HCT116 (cell line): Measurements from ENCODE around the gene FRMD4B. TPM values are rescaled to one million over a fixed set of nuclear protein-coding genes. Genes with fewer than 3 reads are reported as not detected.

ENCODE experiments used
- ATAC-seq: fragments of 200-7000 bp; cut with Tn5 transposase; 2 replicates; pipeline ENCODE4 v1.9.1; 2020; ENCODE audit warnings: mild to moderate bottlenecking, moderate library complexity
- BruUV-seq: library from RNA; stranded (reverse); fragments of 400-500 nt; replicated peaks from 2 replicates; lab custom pipeline; 2021; lab: Mats Ljungman, UMichigan
- CTCF ChIA-PET: fragments of 300-600 bp; sonication (Branson Sonifier 250); formaldehyde crosslinking; loops from one replicate; lab custom pipeline; 2021; ENCODE audit warnings: antibody characterized with exemption; lab: Charles Lee
- POLR2A ChIA-PET: fragments of 300-600, 350-600 bp; sonication (Branson Sonifier 250); formaldehyde crosslinking; loops from one replicate; lab custom pipeline; 2021; ENCODE audit warnings: antibody characterized with exemption; lab: Charles Lee
- RAD21 ChIA-PET, 2 experiments: fragments of 300-600 bp; sonication (Branson Sonifier 250); formaldehyde crosslinking; loops; one replicate each; lab custom pipeline; 2023; ENCODE audit warnings: low total read pairs in 2 of 2; ENCODE audit not compliant: uncharacterized antibody in 2 of 2, unreplicated experiment in 2 of 2, low non-redundant PET in 1 of 2; lab: Charles Lee
- DNase-seq: peaks from one replicate; pipeline ENCODE4 v3.0.0-alpha.2; 2010; ENCODE audit warnings: low read depth, low spot score
- H2AFZ ChIP-seq: fragments of 200-600 bp; shearing (Covaris generic), sonication (generic); 2 replicates; pipeline ENCODE4 v1.6.1; 2017; ENCODE audit warnings: low read depth, mixed run types, mixed read lengths, antibody characterized with exemption, low read length; ENCODE audit not compliant: poor library complexity, severe bottlenecking
- H3K27ac ChIP-seq: 2 replicates; pipeline ENCODE4 v1.5.1; 2012; ENCODE audit warnings: low read depth, low read length
- H3K27me3 ChIP-seq: fragments of 200-600 bp; sonication (generic); 2 replicates; pipeline ENCODE4 v1.6.1; 2016; ENCODE audit warnings: mixed run types, low read length, mixed read lengths; ENCODE audit not compliant: insufficient read depth
- H3K36me3 ChIP-seq, 2 experiments: fragments of 200-500 bp in 1 of 2; fragments of 200-600 bp in 1 of 2; sonication (Bioruptor generic) in 1 of 2; sonication (generic) in 1 of 2; 2 replicates each; pipeline versions ENCODE4 v1.5.1 to v1.6.1; 2014 to 2016; ENCODE audit warnings: low read length in 2 of 2, inconsistent platforms in 1 of 2, mixed read lengths in 1 of 2, mixed run types in 1 of 2; ENCODE audit not compliant: insufficient read depth in 2 of 2, control insufficient read depth in 1 of 2
- H3K4me1 ChIP-seq, 2 experiments: fragments of 200-600 bp in 1 of 2; sonication (generic) in 1 of 2; 2 replicates each; pipeline versions ENCODE4 v1.5.1 to v1.6.1; 2012 to 2017; ENCODE audit warnings: low read length in 2 of 2, inconsistent platforms in 1 of 2, mild to moderate bottlenecking in 1 of 2, mixed read lengths in 1 of 2, mixed run types in 1 of 2, moderate library complexity in 1 of 2; ENCODE audit not compliant: insufficient read depth in 2 of 2, control insufficient read depth in 1 of 2
- H3K4me2 ChIP-seq: fragments of 200-600 bp; sonication (generic); 2 replicates; pipeline ENCODE4 v1.6.1; 2017; ENCODE audit warnings: mixed run types, low read length, mixed read lengths
- H3K4me3 ChIP-seq, 2 experiments: fragments of 200-600 bp in 1 of 2; sonication (generic) in 1 of 2; replicated peaks in 1 of 2; 2 replicates each; pipeline ENCODE4 v1.5.1; 2011 to 2016; ENCODE audit warnings: low read length in 2 of 2, control low read depth in 1 of 2, low read depth in 1 of 2, mild to moderate bottlenecking in 1 of 2, mixed read lengths in 1 of 2, mixed run types in 1 of 2
- H3K79me2 ChIP-seq: fragments of 200-600 bp; sonication (generic); 2 replicates; pipeline ENCODE4 v1.6.1; 2017; ENCODE audit warnings: mild to moderate bottlenecking, mixed run types, low read length, moderate library complexity, mixed read lengths; ENCODE audit not compliant: insufficient read depth
- H3K9ac ChIP-seq: fragments of 200-600 bp; sonication (generic); 2 replicates; pipeline ENCODE4 v1.6.1; 2016; ENCODE audit warnings: low read length, mixed read lengths
- H3K9me2 ChIP-seq: fragments of 200-600 bp; sonication (generic), shearing (Covaris generic); 2 replicates; pipeline ENCODE4 v1.6.1; 2017; ENCODE audit warnings: mixed run types, mild to moderate bottlenecking, moderate library complexity; ENCODE audit not compliant: insufficient read depth
- H3K9me3 ChIP-seq, 2 experiments: fragments of 200-500 bp in 1 of 2; fragments of 200-600 bp in 1 of 2; sonication (Bioruptor generic) in 1 of 2; sonication (generic) in 1 of 2; 2 replicates each; pipeline ENCODE4 v1.6.1; 2014 to 2017; ENCODE audit warnings: low read length in 2 of 2, mixed read lengths in 2 of 2, inconsistent platforms in 1 of 2, low read depth in 1 of 2, mild to moderate bottlenecking in 1 of 2, mixed run types in 1 of 2, moderate library complexity in 1 of 2; ENCODE audit not compliant: control insufficient read depth in 1 of 2, insufficient read depth in 1 of 2
- H4K20me1 ChIP-seq: fragments of 200-600 bp; sonication (generic), shearing (Covaris generic); 2 replicates; pipeline ENCODE4 v1.6.1; 2017; ENCODE audit warnings: mixed run types, mild to moderate bottlenecking, moderate library complexity; ENCODE audit not compliant: insufficient read depth
- CBX3 ChIP-seq: IDR thresholded peaks from 2 replicates; pipeline ENCODE4 v1.6.1; 2012; ENCODE audit warnings: low read depth
- EGR1 ChIP-seq: IDR thresholded peaks from 2 replicates; pipeline ENCODE4 v1.6.1; 2012; ENCODE audit warnings: low read depth
- ELF1 ChIP-seq: IDR thresholded peaks from 2 replicates; pipeline ENCODE4 v1.6.1; 2012; ENCODE audit warnings: low read depth, borderline replicate concordance
- EZH2phosphoT487 ChIP-seq: fragments of 200-600 bp; IDR thresholded peaks from 2 replicates; pipeline ENCODE4 v1.6.1; 2018; ENCODE audit warnings: antibody characterized with exemption, borderline replicate concordance
- JUND ChIP-seq: IDR thresholded peaks from 2 replicates; pipeline ENCODE4 v1.6.1; 2012
- POLR2AphosphoS5 ChIP-seq: IDR thresholded peaks from 2 replicates; pipeline ENCODE4 v1.6.1; 2011; ENCODE audit warnings: mild to moderate bottlenecking, low read depth, low read length, moderate library complexity
- RAD21 ChIP-seq: IDR thresholded peaks from 2 replicates; pipeline ENCODE4 v1.6.1; 2012; ENCODE audit warnings: low read depth, mild to moderate bottlenecking
- SIN3A ChIP-seq: IDR thresholded peaks from 2 replicates; pipeline ENCODE4 v1.6.1; 2012; ENCODE audit warnings: low read depth
- SRF ChIP-seq: IDR thresholded peaks from 2 replicates; pipeline ENCODE4 v1.6.1; 2012; ENCODE audit warnings: low read depth
- TCF7L2 ChIP-seq: IDR thresholded peaks from 2 replicates; pipeline ENCODE4 v1.7.0; 2011; ENCODE audit warnings: borderline replicate concordance, inconsistent platforms; ENCODE audit not compliant: insufficient read depth, insufficient read length; ENCODE audit errors: extremely low read depth
- YY1 ChIP-seq: IDR thresholded peaks from 2 replicates; pipeline ENCODE4 v1.6.1; 2011; ENCODE audit warnings: low read length, low read depth, moderate library complexity, mild to moderate bottlenecking; ENCODE audit not compliant: insufficient replicate concordance; ENCODE audit errors: extremely low read depth
- ZNF274 ChIP-seq: fragments of 200-500 bp; sonication (Bioruptor generic); IDR thresholded peaks from 2 replicates; pipeline ENCODE4 v1.6.1; 2014; ENCODE audit warnings: mild to moderate bottlenecking, low read depth, low read length, inconsistent platforms
- intact Hi-C: fragments of 100-400 bp; cut with micrococcal nuclease; formaldehyde crosslinking; loops from 2 replicates; pipeline ENCODE4 v1.10.0; 2022
- total RNA-seq: library from RNA; stranded (reverse); gene quantifications from one replicate; pipeline ENCODE4 v1.2.1, GENCODE V29; 2021; ENCODE audit not compliant: unreplicated experiment
- TF ChIP-seq, protein P1 (sequence below): IDR thresholded peaks from 2 replicates; pipeline ENCODE4 v1.6.1; 2011; ENCODE audit warnings: mild to moderate bottlenecking, low read length, moderate library complexity; ENCODE audit not compliant: insufficient replicate concordance; ENCODE audit errors: extremely low read depth
- TF ChIP-seq, protein P2 (sequence below), 3 experiments: fragments of 200-600 bp in 1 of 3; sonication (generic) in 1 of 3; IDR thresholded peaks in 2 of 3; conservative IDR thresholded peaks in 1 of 3; 2 replicates each; pipeline ENCODE4 v1.5.1; 2012 to 2017; ENCODE audit warnings: low read depth in 2 of 3, low read length in 2 of 3, antibody characterized with exemption in 1 of 3, borderline replicate concordance in 1 of 3, control low read depth in 1 of 3, mild to moderate bottlenecking in 1 of 3, mixed read lengths in 1 of 3, mixed run types in 1 of 3, moderate library complexity in 1 of 3; ENCODE audit not compliant: insufficient read depth in 1 of 3
- TF ChIP-seq, protein P3 (sequence below): IDR thresholded peaks from 2 replicates; pipeline ENCODE4 v1.6.1; 2012; ENCODE audit warnings: low read depth

The FRMD4B gene
- total RNA-seq, 1 experiment from 2014 or later: 2.0 TPM

DNA sequence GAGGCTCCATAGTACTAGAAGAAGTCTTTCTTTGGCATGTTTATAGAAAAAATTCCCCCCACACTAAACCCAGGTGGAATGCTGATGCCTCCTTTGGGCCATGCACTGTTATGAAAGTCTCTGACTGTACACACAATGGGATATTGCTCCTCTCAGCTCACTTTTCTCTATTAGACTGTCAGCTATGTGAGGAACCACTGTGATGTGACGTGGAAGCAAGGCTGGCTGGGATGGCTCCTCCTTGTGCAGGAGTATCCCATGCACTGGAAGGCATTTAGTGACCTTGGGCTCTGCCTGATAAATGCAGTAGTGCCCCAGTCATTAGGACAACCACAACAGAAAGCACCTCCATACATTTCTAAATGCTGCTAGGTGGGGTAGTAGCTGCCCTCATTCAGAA lies 5.7 kb upstream of the FRMD4B start:
- POLR2A ChIA-PET: no interaction called here
- no TSS peak for BruUV-seq
- no peak overlapping the region for H2AFZ ChIP-seq

More for the DNA sequence above, 5.7 kb upstream of the FRMD4B start:
- ATAC-seq (no peak), DNase-seq (no peak)
- Histone ChIP-seq H3K4me1 (no peaks in the 10 kb centered on the region), H3K79me2 (no peaks in the 10 kb centered on the region), H4K20me1 (no peaks in the 10 kb centered on the region), H3K9me3 (no peaks in the 10 kb centered on the region), H3K4me2 (no peak overlapping the region), H3K9me2 (no peaks in the 10 kb centered on the region), H3K9ac (no peak overlapping the region), H3K27me3 (peaks cover 26% of the 10 kb centered on the region), H3K27ac (no peak overlapping the region), H3K4me3 (no peak overlapping the region), H3K36me3 (no peaks in the 10 kb centered on the region)
- ChIA-PET CTCF (no interaction called here), RAD21 (no interaction called here)
- intact Hi-C loops: no loop called here
- no peak for TF ChIP-seq EGR1
- TF ChIP-seq POLR2AphosphoS5: no peak
- no peak for TF ChIP-seq SRF
- no peak for TF ChIP-seq YY1
- TF ChIP-seq, protein P1, sequence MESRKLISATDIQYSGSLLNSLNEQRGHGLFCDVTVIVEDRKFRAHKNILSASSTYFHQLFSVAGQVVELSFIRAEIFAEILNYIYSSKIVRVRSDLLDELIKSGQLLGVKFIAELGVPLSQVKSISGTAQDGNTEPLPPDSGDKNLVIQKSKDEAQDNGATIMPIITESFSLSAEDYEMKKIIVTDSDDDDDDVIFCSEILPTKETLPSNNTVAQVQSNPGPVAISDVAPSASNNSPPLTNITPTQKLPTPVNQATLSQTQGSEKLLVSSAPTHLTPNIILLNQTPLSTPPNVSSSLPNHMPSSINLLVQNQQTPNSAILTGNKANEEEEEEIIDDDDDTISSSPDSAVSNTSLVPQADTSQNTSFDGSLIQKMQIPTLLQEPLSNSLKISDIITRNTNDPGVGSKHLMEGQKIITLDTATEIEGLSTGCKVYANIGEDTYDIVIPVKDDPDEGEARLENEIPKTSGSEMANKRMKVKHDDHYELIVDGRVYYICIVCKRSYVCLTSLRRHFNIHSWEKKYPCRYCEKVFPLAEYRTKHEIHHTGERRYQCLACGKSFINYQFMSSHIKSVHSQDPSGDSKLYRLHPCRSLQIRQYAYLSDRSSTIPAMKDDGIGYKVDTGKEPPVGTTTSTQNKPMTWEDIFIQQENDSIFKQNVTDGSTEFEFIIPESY: no peak
- TF ChIP-seq, protein P2, sequence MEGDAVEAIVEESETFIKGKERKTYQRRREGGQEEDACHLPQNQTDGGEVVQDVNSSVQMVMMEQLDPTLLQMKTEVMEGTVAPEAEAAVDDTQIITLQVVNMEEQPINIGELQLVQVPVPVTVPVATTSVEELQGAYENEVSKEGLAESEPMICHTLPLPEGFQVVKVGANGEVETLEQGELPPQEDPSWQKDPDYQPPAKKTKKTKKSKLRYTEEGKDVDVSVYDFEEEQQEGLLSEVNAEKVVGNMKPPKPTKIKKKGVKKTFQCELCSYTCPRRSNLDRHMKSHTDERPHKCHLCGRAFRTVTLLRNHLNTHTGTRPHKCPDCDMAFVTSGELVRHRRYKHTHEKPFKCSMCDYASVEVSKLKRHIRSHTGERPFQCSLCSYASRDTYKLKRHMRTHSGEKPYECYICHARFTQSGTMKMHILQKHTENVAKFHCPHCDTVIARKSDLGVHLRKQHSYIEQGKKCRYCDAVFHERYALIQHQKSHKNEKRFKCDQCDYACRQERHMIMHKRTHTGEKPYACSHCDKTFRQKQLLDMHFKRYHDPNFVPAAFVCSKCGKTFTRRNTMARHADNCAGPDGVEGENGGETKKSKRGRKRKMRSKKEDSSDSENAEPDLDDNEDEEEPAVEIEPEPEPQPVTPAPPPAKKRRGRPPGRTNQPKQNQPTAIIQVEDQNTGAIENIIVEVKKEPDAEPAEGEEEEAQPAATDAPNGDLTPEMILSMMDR (IDR thresholded peaks at IDR 0.05 in 2 of 3, conservative IDR thresholded peaks at IDR 0.05 in 1 of 3; ENCODE audit: borderline replicate concordance in 1 of 3, insufficient read depth in 1 of 3, low read depth in 2 of 3, low read length in 2 of 3): no peak
- no peak for TF ChIP-seq JUND
- no peak for TF ChIP-seq SIN3A
- TF ChIP-seq CBX3: no peak
- TF ChIP-seq ELF1: no peak
- TF ChIP-seq EZH2phosphoT487: no peak
- no peak for TF ChIP-seq ZNF274
- TF ChIP-seq, protein P3, sequence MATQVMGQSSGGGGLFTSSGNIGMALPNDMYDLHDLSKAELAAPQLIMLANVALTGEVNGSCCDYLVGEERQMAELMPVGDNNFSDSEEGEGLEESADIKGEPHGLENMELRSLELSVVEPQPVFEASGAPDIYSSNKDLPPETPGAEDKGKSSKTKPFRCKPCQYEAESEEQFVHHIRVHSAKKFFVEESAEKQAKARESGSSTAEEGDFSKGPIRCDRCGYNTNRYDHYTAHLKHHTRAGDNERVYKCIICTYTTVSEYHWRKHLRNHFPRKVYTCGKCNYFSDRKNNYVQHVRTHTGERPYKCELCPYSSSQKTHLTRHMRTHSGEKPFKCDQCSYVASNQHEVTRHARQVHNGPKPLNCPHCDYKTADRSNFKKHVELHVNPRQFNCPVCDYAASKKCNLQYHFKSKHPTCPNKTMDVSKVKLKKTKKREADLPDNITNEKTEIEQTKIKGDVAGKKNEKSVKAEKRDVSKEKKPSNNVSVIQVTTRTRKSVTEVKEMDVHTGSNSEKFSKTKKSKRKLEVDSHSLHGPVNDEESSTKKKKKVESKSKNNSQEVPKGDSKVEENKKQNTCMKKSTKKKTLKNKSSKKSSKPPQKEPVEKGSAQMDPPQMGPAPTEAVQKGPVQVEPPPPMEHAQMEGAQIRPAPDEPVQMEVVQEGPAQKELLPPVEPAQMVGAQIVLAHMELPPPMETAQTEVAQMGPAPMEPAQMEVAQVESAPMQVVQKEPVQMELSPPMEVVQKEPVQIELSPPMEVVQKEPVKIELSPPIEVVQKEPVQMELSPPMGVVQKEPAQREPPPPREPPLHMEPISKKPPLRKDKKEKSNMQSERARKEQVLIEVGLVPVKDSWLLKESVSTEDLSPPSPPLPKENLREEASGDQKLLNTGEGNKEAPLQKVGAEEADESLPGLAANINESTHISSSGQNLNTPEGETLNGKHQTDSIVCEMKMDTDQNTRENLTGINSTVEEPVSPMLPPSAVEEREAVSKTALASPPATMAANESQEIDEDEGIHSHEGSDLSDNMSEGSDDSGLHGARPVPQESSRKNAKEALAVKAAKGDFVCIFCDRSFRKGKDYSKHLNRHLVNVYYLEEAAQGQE: no peak
- no peak for TF ChIP-seq RAD21
- TF ChIP-seq TCF7L2: no peak
